Kidney glomerular epithelial cell (primary cell): ENCODE measurements around the gene KLF6.
A peak's percentile ranks its signal among the peaks of the same experiment; 100 is the strongest.

Source experiments
- DNase-seq: peaks from one replicate; lab custom pipeline; 2025; lab: John Stamatoyannopoulos, UW

KLF6 gene

GRCh38 chr10:3787816-3788215 is 2.8 kb upstream of the KLF6 start:
- no peak for DNase-seq

DNA sequence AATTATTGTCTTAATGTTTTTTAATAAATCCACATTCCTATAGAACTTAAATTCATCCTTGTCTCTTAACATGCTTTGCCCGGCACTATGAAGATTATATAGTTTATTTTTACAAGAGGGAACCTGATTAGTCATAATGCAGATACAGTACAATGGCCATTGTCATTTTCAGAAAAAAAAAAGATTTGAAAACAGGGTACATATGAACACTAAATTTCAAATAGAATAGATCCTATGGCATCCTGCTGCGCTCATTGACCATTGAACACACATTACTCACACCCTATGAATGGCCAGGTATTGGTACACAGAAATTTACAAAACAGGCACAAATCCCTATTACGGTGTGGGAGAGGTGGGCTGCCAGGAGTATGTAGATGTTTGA is 2.0 kb upstream of the KLF6 start:
- no peak for DNase-seq

DNA sequence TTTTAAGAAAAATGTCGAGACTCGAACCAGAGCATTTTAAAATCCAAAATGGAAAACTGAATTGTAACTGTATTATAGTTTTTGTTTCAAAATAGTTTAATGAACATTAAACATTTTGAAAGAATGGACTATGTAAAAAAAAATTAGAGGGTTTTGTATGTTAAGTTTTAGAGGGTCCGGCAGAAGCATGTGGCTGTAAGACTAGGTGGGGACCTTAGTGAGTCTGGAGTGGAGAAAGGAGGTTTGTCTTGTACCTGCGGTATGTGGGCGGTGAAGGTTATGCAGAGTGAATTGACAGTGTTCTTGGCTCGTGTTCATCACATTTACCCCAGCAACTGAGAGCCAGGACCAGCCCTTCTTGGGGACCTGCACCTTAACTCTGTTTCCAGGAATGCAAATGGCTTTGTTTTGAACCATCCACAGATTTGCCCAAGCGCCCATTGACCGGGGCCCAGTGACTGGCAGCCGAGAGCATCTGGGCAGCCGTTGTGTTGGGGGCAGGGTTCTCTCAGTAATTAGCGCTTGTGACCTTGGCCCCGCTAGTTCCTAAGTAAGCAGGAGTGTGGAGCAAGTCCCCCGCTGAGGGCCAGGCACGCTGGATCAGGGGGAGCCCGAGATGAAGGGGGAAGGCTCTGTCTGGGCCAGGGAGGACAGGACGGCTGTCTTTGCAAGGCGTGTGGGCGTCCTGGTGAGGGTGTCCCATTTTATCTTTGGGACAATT is 1.4 kb upstream of the KLF6 start:
- peak; percentile 67 for DNase-seq

DNA sequence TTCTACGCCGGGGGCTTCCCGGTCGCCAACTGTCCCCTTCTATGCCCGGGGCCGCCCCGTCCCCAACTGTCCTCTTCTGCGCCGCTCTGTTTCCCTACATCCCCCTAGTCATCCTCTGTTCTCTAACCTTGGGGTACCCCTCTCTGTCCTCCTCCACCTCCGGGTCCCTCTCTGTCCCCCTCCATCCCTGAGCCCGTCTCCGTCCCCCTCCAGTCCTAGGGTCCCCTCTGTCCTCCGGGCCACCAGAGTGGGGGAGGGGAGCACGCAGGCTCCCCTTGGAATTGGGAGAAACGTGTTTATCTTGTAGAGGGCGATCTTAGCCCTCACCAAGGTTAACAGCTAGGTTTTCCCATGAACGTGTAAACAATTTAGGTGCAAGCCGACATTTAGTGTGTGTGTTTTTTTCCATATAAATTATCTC is 852 bp upstream of the KLF6 start:
- DNase-seq, result no peak

DNA sequence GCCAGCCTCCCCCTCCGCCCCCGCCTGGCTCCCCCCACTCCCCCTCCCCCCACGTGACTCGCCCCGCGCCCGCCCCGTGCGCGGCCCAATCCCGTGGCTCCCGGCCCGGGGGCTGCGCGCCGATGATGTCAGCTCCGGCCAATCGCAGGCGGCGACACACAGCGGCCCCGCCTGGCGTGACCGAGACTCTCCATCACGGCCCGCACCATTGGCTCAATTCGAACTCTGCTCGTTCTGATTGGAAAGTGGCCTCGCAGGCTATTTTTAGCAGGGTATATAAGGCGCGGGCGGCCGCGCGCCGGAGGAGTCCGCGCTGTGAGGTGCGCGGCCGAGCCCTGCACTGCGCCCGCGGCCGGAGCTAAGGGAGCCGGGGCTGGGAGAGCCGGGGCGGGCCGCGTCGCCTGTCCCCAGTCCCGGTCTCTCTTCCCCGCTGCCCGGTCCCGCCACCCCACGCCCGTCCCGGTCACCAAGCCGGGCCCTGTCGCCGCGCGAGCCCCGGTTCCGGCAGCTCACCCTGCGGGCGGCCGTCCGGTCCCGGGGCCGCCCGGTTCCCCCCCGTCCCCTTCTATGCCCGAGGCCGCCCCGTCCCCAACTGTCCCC is 342 bp upstream of the KLF6 start:
- DNase-seq, result peak; percentile 98

- DNase-seq, result peak; percentile 47
Observed at GRCh38 chr10:3783682-3784432, 1.2 kb downstream of the KLF6 start.

- peak; percentile 55 for DNase-seq
Observed at GRCh38 chr10:3783316-3783681, 1.7 kb downstream of the KLF6 start.

DNA sequence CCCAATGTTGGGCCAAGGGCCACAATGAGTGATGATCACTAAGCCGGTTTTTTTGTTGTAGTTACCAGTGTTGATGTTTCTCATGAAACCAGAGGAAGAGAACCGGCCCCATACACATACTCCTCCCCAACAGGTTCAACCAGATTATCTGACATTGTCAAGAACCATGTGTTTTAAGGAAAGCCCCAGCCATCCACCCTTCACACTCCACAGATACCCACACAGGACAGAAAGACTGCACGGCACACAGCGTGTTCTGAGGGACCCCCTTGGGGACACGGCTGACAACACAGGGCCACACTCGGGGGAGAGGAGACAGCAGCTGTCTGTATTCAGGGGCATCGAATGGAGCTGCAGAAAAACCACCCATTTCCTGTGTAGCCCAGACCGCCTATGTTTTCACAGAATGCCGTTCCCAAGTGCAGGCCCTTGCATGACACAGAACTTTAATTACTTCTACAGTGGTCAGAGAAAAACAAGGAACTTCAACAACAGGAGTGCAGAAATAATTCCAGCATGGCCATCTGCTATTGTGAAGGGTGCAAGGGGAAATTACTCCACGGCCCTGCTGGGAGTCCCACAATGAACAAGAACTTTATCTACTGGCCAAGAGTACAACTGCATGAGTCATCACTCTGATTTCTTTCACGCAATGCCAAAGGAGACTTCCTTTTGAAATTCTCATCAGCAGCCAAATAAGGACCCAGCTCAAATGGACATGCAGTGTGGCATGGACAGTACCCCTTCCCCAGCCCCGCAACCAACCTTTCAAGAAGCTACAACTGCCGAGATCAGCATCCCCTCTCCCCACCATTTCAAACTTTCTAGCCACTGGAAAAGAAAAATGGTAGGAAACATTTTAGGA is 2.3 kb downstream of the KLF6 start:
- peak; percentile 88 for DNase-seq

- DNase-seq, result peak; percentile 60
Observed at GRCh38 chr10:3782146-3782450, 2.9 kb downstream of the KLF6 start.

DNA sequence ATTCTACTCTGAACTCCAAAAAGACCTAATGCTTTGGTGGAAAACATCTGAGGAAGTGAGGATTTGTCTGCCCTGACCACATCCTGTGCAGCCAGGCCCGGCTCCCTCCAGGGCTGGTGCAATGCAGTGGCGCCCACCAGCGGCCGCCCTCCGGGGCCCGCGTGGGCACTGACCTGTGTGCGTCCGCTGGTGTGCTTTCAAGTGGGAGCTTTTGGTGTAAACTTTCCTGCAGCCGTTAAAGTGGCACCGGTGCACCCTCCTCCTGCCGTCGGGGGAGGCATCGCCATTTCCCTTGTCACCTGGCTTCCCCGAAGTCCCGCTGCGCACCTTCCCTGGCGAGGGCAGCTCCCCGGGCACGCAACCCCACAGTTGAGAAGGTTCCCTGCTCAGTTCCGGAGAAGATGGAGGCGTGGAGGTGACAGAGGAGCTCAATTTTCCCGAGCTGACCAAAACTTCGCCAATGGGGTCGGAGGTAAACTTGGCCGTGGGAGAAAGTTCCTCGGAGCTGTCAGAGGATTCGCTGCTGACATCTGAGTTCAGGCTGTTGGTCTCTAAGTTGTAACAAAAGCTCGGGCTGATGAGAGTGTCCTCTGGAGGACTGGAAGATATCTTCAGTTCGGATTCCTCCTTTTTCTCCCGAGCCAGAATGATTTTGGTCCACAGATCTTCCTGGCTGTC is 3.4 kb downstream of the KLF6 start:
- no peak for DNase-seq

GRCh38 chr10:3780771-3781467 is 4.1 kb downstream of the KLF6 start:
- no peak for DNase-seq

DNA sequence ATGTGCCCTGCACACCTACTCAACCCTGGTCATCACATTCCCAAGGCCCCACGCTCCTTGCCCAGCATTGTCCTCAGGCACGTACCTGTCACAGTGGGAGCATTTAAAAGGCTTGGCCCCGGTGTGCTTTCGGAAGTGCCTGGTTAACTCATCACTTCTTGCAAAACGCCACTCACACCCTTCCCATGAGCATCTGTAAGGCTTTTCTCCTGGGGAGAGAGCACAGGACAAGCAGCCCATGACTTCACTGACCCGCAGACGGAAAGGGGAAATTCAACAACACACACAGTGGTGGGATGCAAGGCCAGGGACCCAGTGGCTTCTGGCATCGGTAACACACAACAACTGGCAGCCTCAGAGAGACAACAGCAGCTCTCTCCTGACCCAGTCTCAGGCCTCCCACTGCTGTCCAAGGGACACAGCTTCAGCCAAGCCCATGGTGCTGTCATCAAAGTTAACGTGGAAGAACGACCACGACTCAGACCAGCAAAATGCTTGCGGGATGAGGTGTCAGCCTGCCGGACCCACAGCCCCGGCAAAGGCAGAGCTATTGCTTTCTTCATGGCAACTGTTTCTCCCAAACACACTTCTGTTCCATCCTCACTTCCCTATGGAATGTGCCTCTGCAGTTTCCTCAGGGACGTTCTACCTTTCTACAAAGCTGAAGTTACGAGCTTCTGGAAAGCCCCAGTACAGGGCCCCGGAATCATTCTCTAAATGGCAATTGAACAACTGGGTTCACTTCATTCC is 4.8 kb downstream of the KLF6 start:
- DNase-seq, result no peak

- DNase-seq, result no peak
Observed at GRCh38 chr10:3779158-3779741, 5.8 kb downstream of the KLF6 start.

DNA sequence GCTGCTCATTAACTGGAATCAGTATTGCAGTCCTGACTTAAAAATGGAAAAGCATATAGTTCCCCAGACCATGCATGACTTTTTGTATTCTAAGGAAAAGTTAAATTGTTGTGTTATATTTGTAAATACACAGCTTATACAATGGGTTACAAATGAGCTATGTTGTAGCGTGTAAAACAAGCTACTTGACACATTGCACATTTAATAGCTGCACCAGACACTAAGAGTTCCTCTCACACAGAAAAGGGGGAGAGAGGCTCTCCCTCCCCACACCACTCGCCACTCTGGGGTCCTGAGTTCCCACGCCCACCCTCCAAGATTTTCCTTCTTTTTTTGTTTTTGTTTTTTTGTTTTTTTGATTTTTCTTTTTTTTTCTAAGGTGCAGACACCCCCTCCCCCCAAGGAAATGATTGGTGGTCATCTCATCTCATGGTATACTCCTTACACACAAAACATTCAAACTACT is 6.3 kb downstream of the KLF6 start:
- no peak for DNase-seq

DNA sequence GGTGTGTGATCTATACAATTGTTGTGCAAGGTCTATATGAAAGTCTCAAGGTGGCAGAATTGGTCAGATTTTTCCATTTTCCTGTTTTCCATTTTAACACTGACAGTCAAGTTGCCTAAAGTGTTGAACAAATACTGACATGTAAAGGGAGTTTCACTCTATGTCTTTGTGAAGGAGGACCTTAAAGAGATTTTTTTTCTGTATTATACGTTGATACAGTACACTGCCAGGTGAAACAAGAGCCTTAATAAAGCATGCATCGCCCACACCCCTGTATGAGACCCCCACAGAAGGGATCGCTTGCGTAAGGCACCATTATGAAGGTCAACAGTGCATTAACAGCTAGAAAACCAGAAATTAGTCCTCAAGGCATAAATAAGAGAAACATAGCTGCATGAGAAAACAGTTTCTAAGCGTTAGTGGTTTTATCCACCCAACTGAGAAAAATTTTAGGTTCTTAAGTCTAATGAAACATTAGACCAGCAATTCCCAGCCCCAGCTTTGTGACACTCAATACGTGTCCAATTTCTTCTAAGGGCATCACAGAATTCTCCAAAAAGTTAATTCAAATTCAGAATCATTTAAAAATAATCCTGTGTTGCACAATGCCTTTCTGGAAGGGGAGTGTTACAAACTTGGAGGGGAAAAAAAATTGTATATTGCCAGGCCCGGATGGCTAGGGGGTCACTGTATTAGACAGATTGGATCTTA is 6.9 kb downstream of the KLF6 start:
- no peak for DNase-seq

GRCh38 chr10:3776796-3777571 is 8.0 kb downstream of the KLF6 start:
- DNase-seq, result peak; percentile 68

GRCh38 chr10:3775696-3776551 is 9.1 kb downstream of the KLF6 start:
- no peak for DNase-seq
